ENCODE results near the gene GDI2. TPM values are rescaled to one million over a fixed set of nuclear protein-coding genes. Genes with fewer than 3 reads are reported as not detected.

GDI2 gene
- total RNA-seq, 2 experiments from 2014 or later = 78.1 to 82.3 TPM

DNA sequence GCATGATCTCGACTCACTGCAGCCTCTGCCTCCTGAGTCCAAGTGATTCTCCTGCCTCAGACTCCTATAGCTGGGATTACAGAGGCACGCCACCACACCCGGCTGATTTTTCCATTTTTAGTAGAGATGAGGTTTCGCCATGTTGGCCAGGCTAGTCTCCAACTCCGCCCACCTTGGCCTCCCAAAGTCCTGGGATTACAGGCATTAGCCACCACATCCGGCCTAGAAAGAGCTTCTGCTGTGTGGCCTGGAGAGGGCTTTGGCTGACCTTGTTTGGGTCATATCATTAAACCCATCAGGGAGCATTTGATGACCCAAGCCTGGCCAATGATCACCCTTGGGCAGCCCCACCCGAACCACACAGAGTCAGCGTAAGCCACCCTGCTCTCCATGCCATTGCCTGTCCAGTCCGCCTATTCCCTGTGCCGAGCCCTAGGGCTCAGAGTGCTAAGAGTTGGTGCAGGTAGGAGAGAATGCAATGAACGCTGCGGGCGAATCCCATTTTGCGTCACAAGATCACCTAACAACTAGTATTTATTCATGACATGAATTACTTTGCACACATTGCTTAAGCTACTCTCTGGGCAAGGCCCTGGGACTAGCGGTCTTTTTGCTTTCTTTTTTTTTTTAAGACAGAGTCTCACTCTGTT is 22.3 kb upstream of the GDI2 start:
- TF ChIP-seq, protein P1, sequence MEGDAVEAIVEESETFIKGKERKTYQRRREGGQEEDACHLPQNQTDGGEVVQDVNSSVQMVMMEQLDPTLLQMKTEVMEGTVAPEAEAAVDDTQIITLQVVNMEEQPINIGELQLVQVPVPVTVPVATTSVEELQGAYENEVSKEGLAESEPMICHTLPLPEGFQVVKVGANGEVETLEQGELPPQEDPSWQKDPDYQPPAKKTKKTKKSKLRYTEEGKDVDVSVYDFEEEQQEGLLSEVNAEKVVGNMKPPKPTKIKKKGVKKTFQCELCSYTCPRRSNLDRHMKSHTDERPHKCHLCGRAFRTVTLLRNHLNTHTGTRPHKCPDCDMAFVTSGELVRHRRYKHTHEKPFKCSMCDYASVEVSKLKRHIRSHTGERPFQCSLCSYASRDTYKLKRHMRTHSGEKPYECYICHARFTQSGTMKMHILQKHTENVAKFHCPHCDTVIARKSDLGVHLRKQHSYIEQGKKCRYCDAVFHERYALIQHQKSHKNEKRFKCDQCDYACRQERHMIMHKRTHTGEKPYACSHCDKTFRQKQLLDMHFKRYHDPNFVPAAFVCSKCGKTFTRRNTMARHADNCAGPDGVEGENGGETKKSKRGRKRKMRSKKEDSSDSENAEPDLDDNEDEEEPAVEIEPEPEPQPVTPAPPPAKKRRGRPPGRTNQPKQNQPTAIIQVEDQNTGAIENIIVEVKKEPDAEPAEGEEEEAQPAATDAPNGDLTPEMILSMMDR (IDR thresholded peaks at IDR 0.05) = no peak
- Histone ChIP-seq H3K4me1 (ENCODE audit: insufficient read depth, low read length) (no peaks in the 10 kb centered on the region), H3K27me3 (ENCODE audit: control insufficient read depth in 1 of 2, insufficient read depth in 2 of 2, low read length in 2 of 2) (peaks cover 0 to 2% of the 10 kb centered on the region in 2 experiments), H3K9me3 (ENCODE audit: control insufficient read depth in 1 of 2, insufficient read depth in 1 of 2, low read length in 2 of 2) (no peaks in the 10 kb centered on the region), H3K36me3 (ENCODE audit: insufficient read depth, low read length) (no peaks in the 10 kb centered on the region), H3K27ac (ENCODE audit: low read depth in 1 of 2, low read length in 2 of 2) (no peak overlapping the region), H3K4me3 (ENCODE audit: low read length) (no peak overlapping the region)
- intact Hi-C loops (cut with DNase I, micrococcal nuclease) = no loop called here
- Mint-ChIP-seq H3K36me3 (ENCODE audit: low read depth) (no peaks in the 10 kb centered on the region), H3K4me1 (ENCODE audit: low read depth) (no peaks in the 10 kb centered on the region), H3K4me3 (no peak overlapping the region), H3K9me3 (no peaks in the 10 kb centered on the region), H3K27ac (no peak overlapping the region), H3K27me3 (no peaks in the 10 kb centered on the region)
- POLR2A ChIA-PET = no interaction called here
- DNase-seq (no peak), ATAC-seq (ENCODE audit: poor library complexity) (no peak)
- CTCF ChIA-PET = no interaction called here

- no peaks in the 10 kb centered on the region for H3K27me3 ChIP-seq (ENCODE audit: control insufficient read depth in 1 of 2, insufficient read depth in 2 of 2, low read length in 2 of 2)
- ChIA-PET CTCF (no interaction called here), POLR2A (no interaction called here)
- H3K27me3 Mint-ChIP-seq = no peaks in the 10 kb centered on the region
- H3K36me3 Mint-ChIP-seq (ENCODE audit: low read depth) = no peaks in the 10 kb centered on the region
- TF ChIP-seq, protein P1 (IDR thresholded peaks at IDR 0.05) = no peak
- H3K4me3 Mint-ChIP-seq = no peak overlapping the region
- H3K4me1 ChIP-seq (ENCODE audit: insufficient read depth, low read length) = no peaks in the 10 kb centered on the region
- no peak for DNase-seq
- H3K9me3 ChIP-seq (ENCODE audit: control insufficient read depth in 1 of 2, insufficient read depth in 1 of 2, low read length in 2 of 2) = no peaks in the 10 kb centered on the region
- H3K4me1 Mint-ChIP-seq (ENCODE audit: low read depth) = no peaks in the 10 kb centered on the region
- ATAC-seq (ENCODE audit: poor library complexity) = no peak
- no peak overlapping the region for H3K27ac ChIP-seq (ENCODE audit: low read depth in 1 of 2, low read length in 2 of 2)
- H3K36me3 ChIP-seq (ENCODE audit: insufficient read depth, low read length) = no peaks in the 10 kb centered on the region
- no peak overlapping the region for H3K4me3 ChIP-seq (ENCODE audit: low read length)
- intact Hi-C loops (cut with DNase I, micrococcal nuclease) = no loop called here
- no peak overlapping the region for H3K27ac Mint-ChIP-seq
- H3K9me3 Mint-ChIP-seq = no peaks in the 10 kb centered on the region
Measured at GRCh38 chr10:5833814-5834213, 20.6 kb upstream of the GDI2 start.

DNA sequence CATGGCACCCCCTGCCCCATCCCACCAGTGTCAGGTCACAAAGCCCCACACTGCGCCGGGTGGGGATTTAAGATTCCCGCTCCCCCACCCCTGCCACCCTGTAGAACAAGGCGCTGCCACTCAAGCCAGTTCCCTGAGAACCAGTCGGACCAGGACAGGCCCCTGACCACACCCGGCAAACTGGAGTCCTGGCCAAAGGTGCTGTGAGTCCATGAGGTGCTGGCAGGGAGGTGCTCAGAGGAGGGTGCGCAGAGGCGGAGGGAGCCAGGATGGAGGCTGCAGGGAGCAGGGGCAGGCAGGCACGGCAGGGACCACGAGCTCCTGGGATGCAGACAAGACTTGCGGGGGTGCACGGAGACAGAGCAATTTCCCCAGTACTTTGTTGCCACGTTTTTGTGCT is 19.7 kb upstream of the GDI2 start:
- H3K9me3 Mint-ChIP-seq = no peaks in the 10 kb centered on the region
- no peaks in the 10 kb centered on the region for H3K9me3 ChIP-seq (ENCODE audit: control insufficient read depth in 1 of 2, insufficient read depth in 1 of 2, low read length in 2 of 2)
- ChIA-PET POLR2A (no interaction called here), CTCF (no interaction called here)
- no peak overlapping the region for H3K4me3 Mint-ChIP-seq
- no peaks in the 10 kb centered on the region for H3K4me1 ChIP-seq (ENCODE audit: insufficient read depth, low read length)
- no peaks in the 10 kb centered on the region for H3K27me3 Mint-ChIP-seq
- no peak overlapping the region for H3K4me3 ChIP-seq (ENCODE audit: low read length)
- H3K27ac ChIP-seq (ENCODE audit: low read depth in 1 of 2, low read length in 2 of 2) = no peak overlapping the region
- H3K36me3 Mint-ChIP-seq (ENCODE audit: low read depth) = no peaks in the 10 kb centered on the region
- intact Hi-C loops (cut with DNase I, micrococcal nuclease) = no loop called here
- H3K27ac Mint-ChIP-seq = no peak overlapping the region
- no peaks in the 10 kb centered on the region for H3K36me3 ChIP-seq (ENCODE audit: insufficient read depth, low read length)
- no peak for ATAC-seq (ENCODE audit: poor library complexity)
- no peak for DNase-seq
- no peaks in the 10 kb centered on the region for H3K4me1 Mint-ChIP-seq (ENCODE audit: low read depth)
- no peaks in the 10 kb centered on the region for H3K27me3 ChIP-seq (ENCODE audit: control insufficient read depth in 1 of 2, insufficient read depth in 2 of 2, low read length in 2 of 2)
- TF ChIP-seq, protein P1 (IDR thresholded peaks at IDR 0.05) = no peak

Data from CD4-positive, alpha-beta T cell (primary cell).